ENCODE results near the gene FAM83E.

DNA sequence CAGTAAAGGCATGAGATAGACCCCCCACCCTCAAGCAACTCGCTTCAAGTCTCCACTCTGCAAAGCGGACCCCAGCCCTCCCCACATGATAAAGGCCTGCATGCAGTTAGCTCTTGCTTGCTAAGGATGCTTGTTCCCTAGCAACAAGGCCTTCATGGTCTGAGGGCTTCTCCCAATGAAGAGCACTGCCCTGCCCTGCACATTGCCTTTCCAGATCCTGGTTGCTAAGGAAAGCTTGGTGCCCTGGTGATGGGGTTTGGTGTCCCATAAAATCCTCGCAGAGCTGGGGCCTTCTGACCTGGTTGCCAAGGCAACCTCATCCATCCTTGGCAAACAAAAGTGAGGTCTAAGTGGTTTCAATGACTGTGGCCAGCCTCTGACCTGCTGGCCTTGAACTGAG is 16.3 kb upstream of the FAM83E start:
- TF ChIP-seq, protein P1, sequence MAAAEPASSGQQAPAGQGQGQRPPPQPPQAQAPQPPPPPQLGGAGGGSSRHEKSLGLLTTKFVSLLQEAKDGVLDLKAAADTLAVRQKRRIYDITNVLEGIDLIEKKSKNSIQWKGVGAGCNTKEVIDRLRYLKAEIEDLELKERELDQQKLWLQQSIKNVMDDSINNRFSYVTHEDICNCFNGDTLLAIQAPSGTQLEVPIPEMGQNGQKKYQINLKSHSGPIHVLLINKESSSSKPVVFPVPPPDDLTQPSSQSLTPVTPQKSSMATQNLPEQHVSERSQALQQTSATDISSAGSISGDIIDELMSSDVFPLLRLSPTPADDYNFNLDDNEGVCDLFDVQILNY (CRISPR knock-in tag; IDR thresholded peaks at IDR 0.05), result no peak
- TF ChIP-seq, protein P2, sequence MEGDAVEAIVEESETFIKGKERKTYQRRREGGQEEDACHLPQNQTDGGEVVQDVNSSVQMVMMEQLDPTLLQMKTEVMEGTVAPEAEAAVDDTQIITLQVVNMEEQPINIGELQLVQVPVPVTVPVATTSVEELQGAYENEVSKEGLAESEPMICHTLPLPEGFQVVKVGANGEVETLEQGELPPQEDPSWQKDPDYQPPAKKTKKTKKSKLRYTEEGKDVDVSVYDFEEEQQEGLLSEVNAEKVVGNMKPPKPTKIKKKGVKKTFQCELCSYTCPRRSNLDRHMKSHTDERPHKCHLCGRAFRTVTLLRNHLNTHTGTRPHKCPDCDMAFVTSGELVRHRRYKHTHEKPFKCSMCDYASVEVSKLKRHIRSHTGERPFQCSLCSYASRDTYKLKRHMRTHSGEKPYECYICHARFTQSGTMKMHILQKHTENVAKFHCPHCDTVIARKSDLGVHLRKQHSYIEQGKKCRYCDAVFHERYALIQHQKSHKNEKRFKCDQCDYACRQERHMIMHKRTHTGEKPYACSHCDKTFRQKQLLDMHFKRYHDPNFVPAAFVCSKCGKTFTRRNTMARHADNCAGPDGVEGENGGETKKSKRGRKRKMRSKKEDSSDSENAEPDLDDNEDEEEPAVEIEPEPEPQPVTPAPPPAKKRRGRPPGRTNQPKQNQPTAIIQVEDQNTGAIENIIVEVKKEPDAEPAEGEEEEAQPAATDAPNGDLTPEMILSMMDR (IDR thresholded peaks at IDR 0.05), result no peak
- TF ChIP-seq, protein P3, sequence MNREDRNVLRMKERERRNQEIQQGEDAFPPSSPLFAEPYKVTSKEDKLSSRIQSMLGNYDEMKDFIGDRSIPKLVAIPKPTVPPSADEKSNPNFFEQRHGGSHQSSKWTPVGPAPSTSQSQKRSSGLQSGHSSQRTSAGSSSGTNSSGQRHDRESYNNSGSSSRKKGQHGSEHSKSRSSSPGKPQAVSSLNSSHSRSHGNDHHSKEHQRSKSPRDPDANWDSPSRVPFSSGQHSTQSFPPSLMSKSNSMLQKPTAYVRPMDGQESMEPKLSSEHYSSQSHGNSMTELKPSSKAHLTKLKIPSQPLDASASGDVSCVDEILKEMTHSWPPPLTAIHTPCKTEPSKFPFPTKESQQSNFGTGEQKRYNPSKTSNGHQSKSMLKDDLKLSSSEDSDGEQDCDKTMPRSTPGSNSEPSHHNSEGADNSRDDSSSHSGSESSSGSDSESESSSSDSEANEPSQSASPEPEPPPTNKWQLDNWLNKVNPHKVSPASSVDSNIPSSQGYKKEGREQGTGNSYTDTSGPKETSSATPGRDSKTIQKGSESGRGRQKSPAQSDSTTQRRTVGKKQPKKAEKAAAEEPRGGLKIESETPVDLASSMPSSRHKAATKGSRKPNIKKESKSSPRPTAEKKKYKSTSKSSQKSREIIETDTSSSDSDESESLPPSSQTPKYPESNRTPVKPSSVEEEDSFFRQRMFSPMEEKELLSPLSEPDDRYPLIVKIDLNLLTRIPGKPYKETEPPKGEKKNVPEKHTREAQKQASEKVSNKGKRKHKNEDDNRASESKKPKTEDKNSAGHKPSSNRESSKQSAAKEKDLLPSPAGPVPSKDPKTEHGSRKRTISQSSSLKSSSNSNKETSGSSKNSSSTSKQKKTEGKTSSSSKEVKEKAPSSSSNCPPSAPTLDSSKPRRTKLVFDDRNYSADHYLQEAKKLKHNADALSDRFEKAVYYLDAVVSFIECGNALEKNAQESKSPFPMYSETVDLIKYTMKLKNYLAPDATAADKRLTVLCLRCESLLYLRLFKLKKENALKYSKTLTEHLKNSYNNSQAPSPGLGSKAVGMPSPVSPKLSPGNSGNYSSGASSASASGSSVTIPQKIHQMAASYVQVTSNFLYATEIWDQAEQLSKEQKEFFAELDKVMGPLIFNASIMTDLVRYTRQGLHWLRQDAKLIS (CRISPR knock-in tag; IDR thresholded peaks at IDR 0.05; ENCODE audit: borderline replicate concordance), result no peak
- TF ChIP-seq NFYB (CRISPR knock-in tag; conservative IDR thresholded peaks at IDR 0.05; ENCODE audit: low read depth), result no peak
- TF ChIP-seq, protein P4, sequence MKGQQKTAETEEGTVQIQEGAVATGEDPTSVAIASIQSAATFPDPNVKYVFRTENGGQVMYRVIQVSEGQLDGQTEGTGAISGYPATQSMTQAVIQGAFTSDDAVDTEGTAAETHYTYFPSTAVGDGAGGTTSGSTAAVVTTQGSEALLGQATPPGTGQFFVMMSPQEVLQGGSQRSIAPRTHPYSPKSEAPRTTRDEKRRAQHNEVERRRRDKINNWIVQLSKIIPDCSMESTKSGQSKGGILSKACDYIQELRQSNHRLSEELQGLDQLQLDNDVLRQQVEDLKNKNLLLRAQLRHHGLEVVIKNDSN (CRISPR knock-in tag; IDR thresholded peaks at IDR 0.05), result no peak
- TF ChIP-seq, protein P5, sequence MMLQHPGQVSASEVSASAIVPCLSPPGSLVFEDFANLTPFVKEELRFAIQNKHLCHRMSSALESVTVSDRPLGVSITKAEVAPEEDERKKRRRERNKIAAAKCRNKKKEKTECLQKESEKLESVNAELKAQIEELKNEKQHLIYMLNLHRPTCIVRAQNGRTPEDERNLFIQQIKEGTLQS (CRISPR knock-in tag; conservative IDR thresholded peaks at IDR 0.05), result no peak
- TF ChIP-seq JUN (CRISPR knock-in tag; IDR thresholded peaks at IDR 0.05), result no peak
- no peak for TF ChIP-seq GABPB1 (CRISPR knock-in tag; IDR thresholded peaks at IDR 0.05)
- no peak for TF ChIP-seq SP1 (CRISPR knock-in tag; conservative IDR thresholded peaks at IDR 0.05)
- no peak for TF ChIP-seq KAT7 (CRISPR knock-in tag; IDR thresholded peaks at IDR 0.05; ENCODE audit: borderline replicate concordance)
- TF ChIP-seq CBFB (CRISPR knock-in tag; IDR thresholded peaks at IDR 0.05; ENCODE audit: low read depth), result no peak
